Heart left ventricle (tissue), 16 donors: ENCODE data around the gene CTNNA1. TPM values are rescaled to one million over a fixed set of nuclear protein-coding genes. Genes with fewer than 3 reads are reported as not detected.

ENCODE experiments used
- ATAC-seq, 4 donors: fragments of 200-7000 bp; cut with Tn5 transposase; one replicate each; pipeline ENCODE4 v1.9.1; 2020 to 2022; ENCODE audit warnings: moderate library complexity in 4 of 4, mild to moderate bottlenecking in 3 of 4, moderate number of reproducible peaks in 1 of 4
- DNase-seq, 5 donors: peaks; one replicate each; pipeline ENCODE4 v3.0.0-alpha.2; 2020
- H3K27ac ChIP-seq, 12 donors: fragments of 200-600 bp; sonication (generic) in 4 of 12; one replicate each; pipeline versions ENCODE4 v1.5.0 to v1.8.0; 2016 to 2022; ENCODE audit warnings: mild to moderate bottlenecking in 2 of 12
- H3K27me3 ChIP-seq, 9 donors: fragments of 200-600 bp; sonication (generic) in 2 of 9; one replicate each; pipeline versions ENCODE4 v1.5.1 to v1.8.0; 2016 to 2022; ENCODE audit warnings: mild to moderate bottlenecking in 3 of 9
- H3K36me3 ChIP-seq, 9 donors: fragments of 200-600 bp; sonication (generic) in 2 of 9; one replicate each; pipeline versions ENCODE4 v1.5.0 to v1.8.0; 2018 to 2022; ENCODE audit warnings: mild to moderate bottlenecking in 2 of 9
- H3K4me1 ChIP-seq, 12 donors: fragments of 200-600 bp; sonication (generic) in 4 of 12; one replicate each; pipeline versions ENCODE4 v1.5.0 to v1.8.0; 2016 to 2022; ENCODE audit warnings: mild to moderate bottlenecking in 3 of 12
- H3K4me3 ChIP-seq, 12 donors: fragments of 200-600 bp; sonication (generic) in 4 of 12; one replicate each; pipeline versions ENCODE4 v1.5.0 to v1.8.0; 2017 to 2022; ENCODE audit warnings: mild to moderate bottlenecking in 9 of 12, moderate library complexity in 4 of 12
- H3K9me3 ChIP-seq, 12 donors: fragments of 200-600 bp; sonication (generic) in 4 of 12; one replicate each; pipeline versions ENCODE4 v1.5.0 to v1.8.0; 2016 to 2022; ENCODE audit warnings: mild to moderate bottlenecking in 1 of 12
- CTCF ChIP-seq, 12 donors: fragments of 200-600 bp; sonication (generic) in 4 of 12; IDR thresholded peaks; one replicate each; pipeline versions ENCODE4 v1.5.0 to v1.8.0; 2018 to 2022; ENCODE audit warnings: antibody characterized with exemption in 12 of 12, mild to moderate bottlenecking in 5 of 12
- POLR2A ChIP-seq, 2 donors: fragments of 450-650 bp; IDR thresholded peaks; one replicate each; pipeline ENCODE4 v1.6.1; 2017; ENCODE audit warnings: antibody characterized with exemption in 2 of 2, mild to moderate bottlenecking in 2 of 2, moderate library complexity in 2 of 2
- WGBS, 4 donors: extraction: QIAGEN DNeasy Blood & Tissue Kit in 2 of 4; methylation state at CpG; one replicate each; pipeline versions ENCODE4 v1.1.5 to v1.1.7; 2013 to 2018; 5-methylcytosine and 5-hydroxymethylcytosine counted together
- intact Hi-C, 10 donors: fragments of 100-400 bp; cut with DNase I; formaldehyde crosslinking; loops; one replicate each; pipeline versions ENCODE4 v1.11.1 to v1.14.2; 2022
- polyA plus RNA-seq, 2 donors: library from polyadenylated mRNA; stranded (reverse); fragments of 200-250 nt; gene quantifications; one replicate each; pipeline ENCODE4 v1.2.3, GENCODE V29; 2013
- total RNA-seq, 9 donors: library from RNA; depleted of rRNA in 2 of 9; stranded (reverse); fragments of >200 nt in 2 of 9; fragmentation: NEBNext Ultra II Directional in 3 of 9; extraction: Animal tissue kit (Norgen Biotek cat#: 25700) in 3 of 9; gene quantifications; one replicate each; pipeline versions ENCODE4 v1.1.0 to v1.2.4, GENCODE V29; 2016 to 2023
- donor health status: ischemic (EF 13 %, LVEDD 7.1; RV severe dilation, severe dysfunction).
- donor health status: healthy with polysubstance abuse.
- donor health status: DM: no; HTN: yes; CAD: no.
- donor health status: DM: no; HTN: no; CAD: no.
- donor health status: ischemic (EF 25% LVEDD 6.9; RV normal size, moderate dysfunction).
- donor health status: ischemic (EF 25% LVEDD 5.7; RV mildly dilated, moderate dysfunction).
- donor health status: healthy.
- donor health status: DM: yes; HTN: yes; CAD: no.
- donor health status: ischemic (EF 35%, LVEDD 5.7; RV mildly dilated, moderate dysfunction).
- donor health status: nonischemic (EF 11% LVEDD 7.7; RV severe dilation, severe dysfunction).
- donor health status: DM: yes; HTN: yes; CAD: no.
- donor health status: PGD.
- donor health status: ischemic (EF 29% LVEDD 5.4; RV normal size, mild dysfunction).
- donor health status: nonischemic (EF 23%, LVEDD 6.1; RV moderate dilation, normal function).

Gene CTNNA1
- total and polyA plus RNA-seq, 11 donors = 140 to 460 (median 399) TPM

GRCh38 chr5:138753794-138754698 is 821 bp downstream of the CTNNA1 start:
- Histone ChIP-seq H3K36me3 (peaks cover 0 to 26% (median 14%) of the 10 kb centered on the region in 9 donors), H3K27ac (peak overlapping the region; percentile 99 to 100 (median 100)), H3K27me3 (no peaks in the 10 kb centered on the region), H3K4me3 (peak overlapping the region; percentile 63 to 100 (median 95)), H3K9me3 (peaks cover 0 to 12% (median 0%) of the 10 kb centered on the region in 12 donors), H3K4me1 (peaks cover 13 to 42% (median 32%) of the 10 kb centered on the region in 12 donors)
- ATAC-seq = peak; percentile 57 to 81 (median 74)
- TF ChIP-seq CTCF (IDR thresholded peaks at IDR 0.05) (no peak), POLR2A (IDR thresholded peaks at IDR 0.05) (peak in 1 of 2 donors; percentile 20)
- intact Hi-C loops = loop anchor here in 3 of 10 donors (2.0 to 5.0 kb wide), 4 partner anchors 92 to 509 kb away; partner anchors contain the start of gene HSPA9 (in 2 of the 3)
- peak; percentile 94 to 97 (median 95) for DNase-seq
- WGBS, 4 donors = 1% methylated on average over 45 to 58 of the region's 58 CpGs

- Histone ChIP-seq H3K36me3 (peaks cover 0 to 33% (median 17%) of the 10 kb centered on the region in 9 donors), H3K4me1 (peaks cover 13 to 48% (median 33%) of the 10 kb centered on the region in 12 donors), H3K27ac (peak overlapping the region; percentile 99 to 100 (median 100)), H3K9me3 (peaks cover 0 to 14% (median 0%) of the 10 kb centered on the region in 12 donors), H3K4me3 (peak overlapping the region; percentile 63 to 100 (median 95)), H3K27me3 (no peaks in the 10 kb centered on the region)
- intact Hi-C loops = loop anchor here in 4 of 10 donors (5.0 kb wide), 4 partner anchors 53 to 508 kb away; partner anchors contain the start of gene HSPA9 (in 2 of the 4)
- no peak for TF ChIP-seq CTCF (IDR thresholded peaks at IDR 0.05)
- TF ChIP-seq POLR2A (IDR thresholded peaks at IDR 0.05) = no peak
- ATAC-seq (no peak), DNase-seq (no peak)
- 48 to 67% (median 57%) methylated on average over 14 of the region's 14 CpGs for WGBS, 4 donors
Measured at GRCh38 chr5:138754699-138755057, 1.5 kb downstream of the CTNNA1 start.

- WGBS, 4 donors = 88 to 94% (median 90%) methylated on average over 5 of the region's 5 CpGs
- Histone ChIP-seq H3K4me3 (peak overlapping the region in 10 of 12 donors; percentile 63 to 100 (median 96)), H3K4me1 (peaks cover 13 to 51% (median 34%) of the 10 kb centered on the region in 12 donors), H3K27me3 (no peaks in the 10 kb centered on the region), H3K9me3 (peaks cover 0 to 14% (median 0%) of the 10 kb centered on the region in 12 donors), H3K27ac (peak overlapping the region in 11 of 12 donors; percentile 99 to 100 (median 100)), H3K36me3 (peaks cover 0 to 34% (median 19%) of the 10 kb centered on the region in 9 donors)
- TF ChIP-seq CTCF (IDR thresholded peaks at IDR 0.05) = no peak
- no peak for TF ChIP-seq POLR2A (IDR thresholded peaks at IDR 0.05)
- no peak for DNase-seq
- ATAC-seq = no peak
- intact Hi-C loops = loop anchor here in 1 of 10 donors (5.0 kb wide), 1 partner anchor 52 kb away; no protein-coding TSS in a partner anchor
Measured at GRCh38 chr5:138755084-138755748, 2.0 kb downstream of the CTNNA1 start.
